Tibial artery (tissue), 4 donors: Measurements from ENCODE around the gene LIPG.

Experiments
- DNase-seq, 2 donors: peaks; one replicate each; pipeline ENCODE4 v3.0.0-alpha.2; 2019
- H3K27ac ChIP-seq, 2 donors: fragments of 200-600 bp; sonication (generic) in 1 of 2; 1 replicate in 1 of 2; 2 replicates in 1 of 2; pipeline ENCODE4 v1.5.1; 2018 to 2019; ENCODE audit warnings: mild to moderate bottlenecking in 1 of 2
- H3K27me3 ChIP-seq, 2 donors: fragments of 200-600 bp; sonication (generic) in 1 of 2; one replicate each; pipeline versions ENCODE4 v1.5.1 to v1.6.0; 2016 to 2019
- H3K36me3 ChIP-seq, 3 donors: fragments of 200-600 bp; sonication (generic) in 2 of 3; one replicate each; pipeline ENCODE4 v1.5.1; 2016 to 2019; ENCODE audit warnings: mild to moderate bottlenecking in 2 of 3
- H3K4me1 ChIP-seq, 4 donors: fragments of 200-600 bp; sonication (generic) in 2 of 4; 1 replicate in 3 of 4; 2 replicates in 1 of 4; pipeline ENCODE4 v1.5.1; 2016 to 2019
- H3K4me3 ChIP-seq, 2 donors: fragments of 200-600 bp; sonication (generic) in 1 of 2; 1 replicate in 1 of 2; 2 replicates in 1 of 2; pipeline ENCODE4 v1.5.1; 2018 to 2019; ENCODE audit warnings: mild to moderate bottlenecking in 2 of 2
- H3K9me3 ChIP-seq, 3 donors: fragments of 200-600 bp; sonication (generic) in 1 of 3; one replicate each; pipeline ENCODE4 v1.5.1; 2016 to 2019
- intact Hi-C: fragments of 100-400 bp; cut with DNase I; formaldehyde crosslinking; loops from one replicate; pipeline ENCODE4 v1.15.0; 2023; ENCODE audit warnings: low total_unique reads
- TF ChIP-seq, protein P1 (sequence below), 2 experiments: fragments of 200-600 bp in 1 of 2; fragments of 450-650 bp in 1 of 2; IDR thresholded peaks; one replicate each; pipeline ENCODE4 v1.5.1; 2017 to 2019; ENCODE audit warnings: antibody characterized with exemption in 2 of 2, mild to moderate bottlenecking in 1 of 2, moderate library complexity in 1 of 2

Gene LIPG

GRCh38 chr18:49566217-49566770 is 4.4 kb downstream of the LIPG start:
- no peak overlapping the region for H3K27ac ChIP-seq
- TF ChIP-seq, protein P1, sequence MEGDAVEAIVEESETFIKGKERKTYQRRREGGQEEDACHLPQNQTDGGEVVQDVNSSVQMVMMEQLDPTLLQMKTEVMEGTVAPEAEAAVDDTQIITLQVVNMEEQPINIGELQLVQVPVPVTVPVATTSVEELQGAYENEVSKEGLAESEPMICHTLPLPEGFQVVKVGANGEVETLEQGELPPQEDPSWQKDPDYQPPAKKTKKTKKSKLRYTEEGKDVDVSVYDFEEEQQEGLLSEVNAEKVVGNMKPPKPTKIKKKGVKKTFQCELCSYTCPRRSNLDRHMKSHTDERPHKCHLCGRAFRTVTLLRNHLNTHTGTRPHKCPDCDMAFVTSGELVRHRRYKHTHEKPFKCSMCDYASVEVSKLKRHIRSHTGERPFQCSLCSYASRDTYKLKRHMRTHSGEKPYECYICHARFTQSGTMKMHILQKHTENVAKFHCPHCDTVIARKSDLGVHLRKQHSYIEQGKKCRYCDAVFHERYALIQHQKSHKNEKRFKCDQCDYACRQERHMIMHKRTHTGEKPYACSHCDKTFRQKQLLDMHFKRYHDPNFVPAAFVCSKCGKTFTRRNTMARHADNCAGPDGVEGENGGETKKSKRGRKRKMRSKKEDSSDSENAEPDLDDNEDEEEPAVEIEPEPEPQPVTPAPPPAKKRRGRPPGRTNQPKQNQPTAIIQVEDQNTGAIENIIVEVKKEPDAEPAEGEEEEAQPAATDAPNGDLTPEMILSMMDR (IDR thresholded peaks at IDR 0.05) = no peak
- H3K4me1 ChIP-seq = peaks cover 0 to 19% (median 16%) of the 10 kb centered on the region in 4 donors
- H3K4me3 ChIP-seq = no peak overlapping the region
- no peaks in the 10 kb centered on the region for H3K9me3 ChIP-seq
- H3K27me3 ChIP-seq = peaks cover 0 to 43% of the 10 kb centered on the region in 2 donors
- H3K36me3 ChIP-seq = no peaks in the 10 kb centered on the region
- intact Hi-C loops = no loop called here
- DNase-seq = no peak

DNA sequence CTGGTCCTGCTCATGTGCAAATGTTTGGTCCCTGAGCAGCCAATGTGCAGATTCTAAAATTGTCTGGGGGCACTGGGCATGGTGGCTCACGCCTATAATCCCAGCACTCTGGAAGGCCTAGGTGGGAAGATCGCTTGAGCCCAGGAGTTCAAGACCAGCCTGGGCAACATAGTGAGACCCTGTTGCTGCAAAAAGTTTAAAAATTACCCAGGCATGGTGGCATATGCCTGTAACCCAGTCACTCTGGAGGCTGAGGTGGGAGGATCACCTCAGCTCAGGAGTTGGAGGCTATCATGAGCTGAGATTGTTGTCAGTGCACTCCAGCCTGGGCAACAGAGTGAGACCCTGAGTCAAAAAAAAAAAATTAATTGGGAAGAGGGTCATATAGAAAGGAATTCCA is 5.1 kb downstream of the LIPG start:
- Histone ChIP-seq H3K27me3 (peaks cover 0 to 38% of the 10 kb centered on the region in 2 donors), H3K36me3 (no peaks in the 10 kb centered on the region), H3K4me3 (no peak overlapping the region), H3K9me3 (no peaks in the 10 kb centered on the region), H3K27ac (no peak overlapping the region), H3K4me1 (peaks cover 0 to 12% (median 9%) of the 10 kb centered on the region in 4 donors)
- intact Hi-C loops = no loop called here
- DNase-seq = no peak
- TF ChIP-seq, protein P1 (IDR thresholded peaks at IDR 0.05) = no peak

GRCh38 chr18:49569724-49570123 is 7.9 kb downstream of the LIPG start:
- no peak overlapping the region for H3K4me3 ChIP-seq
- H3K4me1 ChIP-seq = no peaks in the 10 kb centered on the region
- TF ChIP-seq, protein P1 (IDR thresholded peaks at IDR 0.05) = no peak
- H3K9me3 ChIP-seq = no peaks in the 10 kb centered on the region
- H3K27me3 ChIP-seq = peaks cover 0 to 11% of the 10 kb centered on the region in 2 donors
- no peak for DNase-seq
- H3K36me3 ChIP-seq = no peaks in the 10 kb centered on the region
- intact Hi-C loops = no loop called here
- no peak overlapping the region for H3K27ac ChIP-seq

- Histone ChIP-seq H3K4me3 (no peak overlapping the region), H3K9me3 (no peaks in the 10 kb centered on the region), H3K27me3 (peaks cover 0 to 3% of the 10 kb centered on the region in 2 donors), H3K36me3 (no peaks in the 10 kb centered on the region), H3K4me1 (no peaks in the 10 kb centered on the region), H3K27ac (no peak overlapping the region)
- intact Hi-C loops = no loop called here
- TF ChIP-seq, protein P1 (IDR thresholded peaks at IDR 0.05) = no peak
- DNase-seq = no peak
Measured at GRCh38 chr18:49570836-49571235, 9.0 kb downstream of the LIPG start.

- Histone ChIP-seq H3K27me3 (peaks cover 0 to 3% of the 10 kb centered on the region in 2 donors), H3K9me3 (no peaks in the 10 kb centered on the region), H3K27ac (no peak overlapping the region), H3K4me3 (no peak overlapping the region), H3K36me3 (no peaks in the 10 kb centered on the region), H3K4me1 (no peaks in the 10 kb centered on the region)
- intact Hi-C loops = no loop called here
- TF ChIP-seq, protein P1 (IDR thresholded peaks at IDR 0.05) = no peak
- DNase-seq = no peak
Measured at GRCh38 chr18:49572611-49573345, 10.9 kb downstream of the LIPG start.
